Nephron (organoid): Measurements from ENCODE around the gene DIP2C.

Source experiments
- H3K27ac Mint-ChIP-seq, 3 experiments: 2 replicates each; pipeline ENCODE4 v1.8.0; 2020; ENCODE audit warnings: mixed read lengths in 3 of 3, mild to moderate bottlenecking in 2 of 3, moderate library complexity in 1 of 3
- H3K27me3 Mint-ChIP-seq: 2 replicates; pipeline ENCODE4 v1.8.0; 2021; ENCODE audit warnings: low read depth, mild to moderate bottlenecking, moderate library complexity, mixed read lengths
- H3K36me3 Mint-ChIP-seq: 2 replicates; pipeline ENCODE4 v1.8.0; 2020; ENCODE audit warnings: low read depth, mixed read lengths
- H3K4me1 Mint-ChIP-seq: 2 replicates; pipeline ENCODE4 v1.8.0; 2020; ENCODE audit warnings: mixed read lengths
- H3K4me3 Mint-ChIP-seq, 3 experiments: 2 replicates each; pipeline ENCODE4 v1.8.0; 2020; ENCODE audit warnings: mild to moderate bottlenecking in 3 of 3, mixed read lengths in 3 of 3, moderate library complexity in 2 of 3
- H3K9me3 Mint-ChIP-seq: 2 replicates; pipeline ENCODE4 v1.8.0; 2020; ENCODE audit warnings: mixed read lengths
- CTCF ChIP-seq, 3 experiments: fragments of 200-600 bp; sonication (generic); IDR thresholded peaks; one replicate each; pipeline ENCODE4 v1.5.0; 2021; ENCODE audit warnings: antibody characterized with exemption in 3 of 3; ENCODE audit not compliant: unreplicated experiment in 3 of 3

DIP2C gene

GRCh38 chr10:380313-380940, 309.0 kb downstream of the DIP2C start:
- Mint-ChIP-seq H3K4me3 (no peak overlapping the region), H3K36me3 (peaks cover 79% of the 10 kb centered on the region), H3K9me3 (no peaks in the 10 kb centered on the region), H3K27ac (peak overlapping the region in 2 of 3 experiments; percentile 39 to 57), H3K4me1 (peaks cover 27% of the 10 kb centered on the region), H3K27me3 (no peaks in the 10 kb centered on the region)
- TF ChIP-seq CTCF (IDR thresholded peaks at IDR 0.05; ENCODE audit: unreplicated experiment in 3 of 3): no peak

GRCh38 chr10:378930-379704, 310.4 kb downstream of the DIP2C start:
- Mint-ChIP-seq H3K9me3 (no peaks in the 10 kb centered on the region), H3K36me3 (peaks cover 84% of the 10 kb centered on the region), H3K4me1 (peaks cover 40% of the 10 kb centered on the region), H3K27ac (no peak overlapping the region), H3K4me3 (no peak overlapping the region), H3K27me3 (no peaks in the 10 kb centered on the region)
- no peak for TF ChIP-seq CTCF (IDR thresholded peaks at IDR 0.05; ENCODE audit: unreplicated experiment in 3 of 3)

- no peak for TF ChIP-seq CTCF (IDR thresholded peaks at IDR 0.05; ENCODE audit: unreplicated experiment in 3 of 3)
- no peaks in the 10 kb centered on the region for H3K27me3 Mint-ChIP-seq
- no peak overlapping the region for H3K4me3 Mint-ChIP-seq
- H3K4me1 Mint-ChIP-seq: peaks cover 48% of the 10 kb centered on the region
- peaks cover 80% of the 10 kb centered on the region for H3K36me3 Mint-ChIP-seq
- H3K27ac Mint-ChIP-seq: no peak overlapping the region
- H3K9me3 Mint-ChIP-seq: no peaks in the 10 kb centered on the region
Observed at GRCh38 chr10:378230-378929, 311.1 kb downstream of the DIP2C start.

GRCh38 chr10:377228-377627, 312.2 kb downstream of the DIP2C start:
- H3K4me1 Mint-ChIP-seq: peaks cover 59% of the 10 kb centered on the region
- H3K27ac Mint-ChIP-seq: peak overlapping the region in 2 of 3 experiments; percentile 25 to 34
- no peaks in the 10 kb centered on the region for H3K27me3 Mint-ChIP-seq
- TF ChIP-seq CTCF (IDR thresholded peaks at IDR 0.05; ENCODE audit: unreplicated experiment in 3 of 3): no peak
- H3K9me3 Mint-ChIP-seq: no peaks in the 10 kb centered on the region
- no peak overlapping the region for H3K4me3 Mint-ChIP-seq
- peaks cover 68% of the 10 kb centered on the region for H3K36me3 Mint-ChIP-seq

GRCh38 chr10:375815-376505, 313.5 kb downstream of the DIP2C start:
- H3K27me3 Mint-ChIP-seq: no peaks in the 10 kb centered on the region
- H3K36me3 Mint-ChIP-seq: peaks cover 59% of the 10 kb centered on the region
- TF ChIP-seq CTCF (IDR thresholded peaks at IDR 0.05; ENCODE audit: unreplicated experiment in 3 of 3): no peak
- peaks cover 60% of the 10 kb centered on the region for H3K4me1 Mint-ChIP-seq
- H3K27ac Mint-ChIP-seq: peak overlapping the region; percentile 41 to 99 (median 96)
- no peaks in the 10 kb centered on the region for H3K9me3 Mint-ChIP-seq
- no peak overlapping the region for H3K4me3 Mint-ChIP-seq
